Chondrocyte (in vitro differentiated cells): ENCODE measurements around the gene MYCBP2. TPM values are rescaled to one million over a fixed set of nuclear protein-coding genes. Genes with fewer than 3 reads are reported as not detected.

Source experiments
- DNase-seq: peaks from one replicate; pipeline ENCODE4 v3.0.0; 2021; ENCODE audit warnings: mixed read lengths, low spot score
- H3K27ac Mint-ChIP-seq: one replicate; pipeline ENCODE4 v1.8.0; 2021; ENCODE audit warnings: mild to moderate bottlenecking, moderate library complexity, mixed read lengths; ENCODE audit not compliant: unreplicated experiment
- H3K27me3 Mint-ChIP-seq: 2 replicates; pipeline ENCODE4 v1.8.0; 2021; ENCODE audit warnings: low read depth, mixed read lengths
- H3K36me3 Mint-ChIP-seq: 2 replicates; pipeline ENCODE4 v1.8.0; 2021; ENCODE audit warnings: low read depth, mixed read lengths
- H3K4me1 Mint-ChIP-seq: 2 replicates; pipeline ENCODE4 v1.8.0; 2021; ENCODE audit warnings: low read depth, mild to moderate bottlenecking, mixed read lengths
- H3K4me3 Mint-ChIP-seq: one replicate; pipeline ENCODE4 v1.8.0; 2021; ENCODE audit warnings: mild to moderate bottlenecking, moderate library complexity, mixed read lengths; ENCODE audit not compliant: unreplicated experiment
- H3K9me3 Mint-ChIP-seq: 2 replicates; pipeline ENCODE4 v1.8.0; 2021; ENCODE audit warnings: low read depth, mixed read lengths
- total RNA-seq: library from RNA; stranded (reverse); gene quantifications from 3 replicates; pipeline ENCODE4 v1.2.1, GENCODE V29; 2021
- TF ChIP-seq, protein P1 (sequence below): fragments of 200-600 bp; sonication (generic); IDR thresholded peaks from 2 replicates; pipeline ENCODE4 v1.5.0; 2021; ENCODE audit warnings: antibody characterized with exemption, mild to moderate bottlenecking, moderate library complexity

MYCBP2 gene
- total RNA-seq, 1 donor from 2014 or later = 59.5 TPM

- Mint-ChIP-seq H3K27me3 (no peaks in the 10 kb centered on the region), H3K4me3 (no peak overlapping the region), H3K27ac (no peak overlapping the region), H3K36me3 (peaks cover 4% of the 10 kb centered on the region), H3K9me3 (no peaks in the 10 kb centered on the region), H3K4me1 (no peaks in the 10 kb centered on the region)
- DNase-seq = no peak
- TF ChIP-seq, protein P1, sequence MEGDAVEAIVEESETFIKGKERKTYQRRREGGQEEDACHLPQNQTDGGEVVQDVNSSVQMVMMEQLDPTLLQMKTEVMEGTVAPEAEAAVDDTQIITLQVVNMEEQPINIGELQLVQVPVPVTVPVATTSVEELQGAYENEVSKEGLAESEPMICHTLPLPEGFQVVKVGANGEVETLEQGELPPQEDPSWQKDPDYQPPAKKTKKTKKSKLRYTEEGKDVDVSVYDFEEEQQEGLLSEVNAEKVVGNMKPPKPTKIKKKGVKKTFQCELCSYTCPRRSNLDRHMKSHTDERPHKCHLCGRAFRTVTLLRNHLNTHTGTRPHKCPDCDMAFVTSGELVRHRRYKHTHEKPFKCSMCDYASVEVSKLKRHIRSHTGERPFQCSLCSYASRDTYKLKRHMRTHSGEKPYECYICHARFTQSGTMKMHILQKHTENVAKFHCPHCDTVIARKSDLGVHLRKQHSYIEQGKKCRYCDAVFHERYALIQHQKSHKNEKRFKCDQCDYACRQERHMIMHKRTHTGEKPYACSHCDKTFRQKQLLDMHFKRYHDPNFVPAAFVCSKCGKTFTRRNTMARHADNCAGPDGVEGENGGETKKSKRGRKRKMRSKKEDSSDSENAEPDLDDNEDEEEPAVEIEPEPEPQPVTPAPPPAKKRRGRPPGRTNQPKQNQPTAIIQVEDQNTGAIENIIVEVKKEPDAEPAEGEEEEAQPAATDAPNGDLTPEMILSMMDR = no peak
Observed at GRCh38 chr13:77235456-77236022, 91.4 kb downstream of the MYCBP2 start.

GRCh38 chr13:77233159-77233558, 93.7 kb downstream of the MYCBP2 start:
- no peak overlapping the region for H3K4me3 Mint-ChIP-seq
- no peaks in the 10 kb centered on the region for H3K4me1 Mint-ChIP-seq
- H3K27me3 Mint-ChIP-seq = no peaks in the 10 kb centered on the region
- TF ChIP-seq, protein P1 = no peak
- no peaks in the 10 kb centered on the region for H3K9me3 Mint-ChIP-seq
- no peak for DNase-seq
- peaks cover 4% of the 10 kb centered on the region for H3K36me3 Mint-ChIP-seq
- H3K27ac Mint-ChIP-seq = no peak overlapping the region

GRCh38 chr13:77230560-77230959, 96.3 kb downstream of the MYCBP2 start:
- Mint-ChIP-seq H3K4me1 (no peaks in the 10 kb centered on the region), H3K9me3 (no peaks in the 10 kb centered on the region), H3K36me3 (peaks cover 7% of the 10 kb centered on the region), H3K27me3 (no peaks in the 10 kb centered on the region), H3K27ac (no peak overlapping the region), H3K4me3 (no peak overlapping the region)
- TF ChIP-seq, protein P1 = no peak
- DNase-seq = no peak

GRCh38 chr13:77225946-77226345, 100.9 kb downstream of the MYCBP2 start:
- no peak for DNase-seq
- Mint-ChIP-seq H3K4me3 (no peak overlapping the region), H3K9me3 (no peaks in the 10 kb centered on the region), H3K27me3 (no peaks in the 10 kb centered on the region), H3K36me3 (peaks cover 12% of the 10 kb centered on the region), H3K27ac (no peak overlapping the region), H3K4me1 (no peaks in the 10 kb centered on the region)
- TF ChIP-seq, protein P1 = no peak

DNA sequence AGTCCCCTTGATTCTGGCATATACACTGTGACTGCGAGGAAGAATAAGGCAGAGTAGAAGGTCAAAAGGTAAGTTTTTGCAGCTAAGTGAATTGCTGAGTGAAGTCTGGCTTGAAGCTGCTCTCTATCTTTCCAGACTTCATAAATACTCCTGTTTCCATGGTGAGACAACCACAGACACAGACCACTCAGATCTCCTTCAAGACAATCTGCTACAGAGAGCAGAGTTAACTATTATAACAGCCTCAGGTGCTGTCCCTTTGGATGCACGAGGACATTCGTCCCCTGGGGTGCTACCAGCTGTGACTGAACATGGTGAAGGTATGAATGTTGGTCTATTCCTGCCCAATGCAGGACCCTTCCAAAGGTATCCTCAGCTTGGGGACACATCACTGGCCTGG, 104.0 kb downstream of the MYCBP2 start:
- Mint-ChIP-seq H3K4me1 (no peaks in the 10 kb centered on the region), H3K9me3 (no peaks in the 10 kb centered on the region), H3K27me3 (no peaks in the 10 kb centered on the region), H3K27ac (no peak overlapping the region), H3K4me3 (no peak overlapping the region), H3K36me3 (peaks cover 14% of the 10 kb centered on the region)
- DNase-seq = no peak
- TF ChIP-seq, protein P1 = no peak
